GM18507 (cell line): ENCODE results near the gene LILRA2.
"Not testable (repeated sequence)": the region's sequence is repeated elsewhere in the genome, so short reads cannot be mapped to it uniquely, and the experiment has no call there.

ENCODE experiments used
- DNase-seq: peaks from one replicate; pipeline ENCODE4 v3.0.0; 2011; ENCODE audit warnings: low read depth; ENCODE audit not compliant: insufficient read length; ENCODE audit errors: extremely low spot score
- FAIRE-seq: peaks from 2 replicates; lab custom pipeline; 2011; peaks lifted over from hg19 to GRCh38; lab: Jason Lieb, UNC

Gene LILRA2

GRCh38 chr19:54563206-54563605 lies 10.4 kb upstream of the LILRA2 start:
- not testable (repeated sequence) for FAIRE-seq, DNase-seq

GRCh38 chr19:54570316-54570715 lies 3.3 kb upstream of the LILRA2 start:
- no peak for DNase-seq
- FAIRE-seq = no peak

GRCh38 chr19:54571715-54572615 lies 1.6 kb upstream of the LILRA2 start:
- FAIRE-seq, DNase-seq: not testable (repeated sequence)

GRCh38 chr19:54572696-54573311 lies 786 bp upstream of the LILRA2 start:
- DNase-seq (no peak), FAIRE-seq (peak; percentile 39)

GRCh38 chr19:54574051-54574450 lies 461 bp downstream of the LILRA2 start:
- DNase-seq (no peak), FAIRE-seq (no peak)

DNA sequence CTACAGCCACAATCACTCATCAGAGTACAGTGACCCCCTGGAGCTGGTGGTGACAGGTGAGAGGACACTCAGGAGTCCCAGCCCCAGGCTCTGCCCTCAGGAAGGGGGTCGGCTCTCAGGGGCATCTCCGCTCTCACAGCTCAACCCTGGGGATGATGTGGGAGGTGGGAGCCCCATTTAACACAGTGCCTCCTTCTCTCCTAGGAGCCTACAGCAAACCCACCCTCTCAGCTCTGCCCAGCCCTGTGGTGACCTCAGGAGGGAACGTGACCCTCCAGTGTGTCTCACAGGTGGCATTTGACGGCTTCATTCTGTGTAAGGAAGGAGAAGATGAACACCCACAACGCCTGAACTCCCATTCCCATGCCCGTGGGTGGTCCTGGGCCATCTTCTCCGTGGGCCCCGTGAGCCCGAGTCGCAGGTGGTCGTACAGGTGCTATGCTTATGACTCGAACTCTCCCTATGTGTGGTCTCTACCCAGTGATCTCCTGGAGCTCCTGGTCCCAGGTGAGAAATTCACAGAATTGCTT lies 1.0 kb downstream of the LILRA2 start:
- no peak for FAIRE-seq
- DNase-seq = no peak

- not testable (repeated sequence) for FAIRE-seq
Observed at GRCh38 chr19:54575205-54575604, 1.6 kb downstream of the LILRA2 start.

GRCh38 chr19:54576411-54576976 lies 2.9 kb downstream of the LILRA2 start:
- no peak for DNase-seq

More at GRCh38 chr19:54575205-54575604, 1.6 kb downstream of the LILRA2 start:
- not testable (repeated sequence) for DNase-seq

DNA sequence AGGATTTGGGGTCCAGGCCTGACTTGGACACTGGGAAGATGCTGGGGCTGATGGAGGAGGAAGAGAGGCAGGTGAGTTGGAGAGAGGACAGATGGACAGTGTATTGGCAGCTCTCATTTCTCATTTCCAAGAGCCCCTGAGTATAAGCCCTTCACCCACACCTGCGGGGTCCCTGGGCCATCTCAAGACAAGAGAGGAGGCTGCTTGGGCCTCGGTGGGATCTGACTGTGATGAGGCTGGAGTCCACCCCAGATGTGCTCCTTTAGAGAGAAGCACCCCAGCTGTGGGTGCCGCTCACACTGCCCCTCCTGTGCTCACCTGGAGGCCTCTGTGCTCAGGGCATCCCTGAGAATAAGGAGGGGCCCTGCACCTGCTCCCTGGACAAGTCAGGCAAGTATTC lies 3.7 kb downstream of the LILRA2 start:
- FAIRE-seq (no peak), DNase-seq (no peak)

More at GRCh38 chr19:54576411-54576976, 2.9 kb downstream of the LILRA2 start:
- FAIRE-seq = no peak

DNA sequence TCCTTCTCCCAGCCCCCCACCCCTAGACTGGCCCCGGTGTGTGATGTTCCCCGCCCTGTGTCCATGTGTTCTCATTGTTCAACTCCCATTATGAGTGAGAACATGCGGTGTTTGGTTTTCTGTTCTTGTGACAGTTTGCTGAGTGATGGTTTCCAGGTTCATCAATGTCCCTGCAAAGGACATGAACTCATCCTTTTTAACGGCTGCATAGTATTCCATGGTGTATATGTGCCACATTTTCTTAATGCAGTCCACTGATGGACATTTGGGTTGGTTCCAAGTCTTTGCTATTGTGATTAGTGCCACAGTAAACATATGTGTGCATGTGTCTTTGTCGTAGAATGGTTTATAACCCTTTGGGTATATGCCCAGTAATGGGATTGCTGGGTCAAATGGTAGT lies 4.7 kb downstream of the LILRA2 start:
- FAIRE-seq, DNase-seq: not testable (repeated sequence)

DNA sequence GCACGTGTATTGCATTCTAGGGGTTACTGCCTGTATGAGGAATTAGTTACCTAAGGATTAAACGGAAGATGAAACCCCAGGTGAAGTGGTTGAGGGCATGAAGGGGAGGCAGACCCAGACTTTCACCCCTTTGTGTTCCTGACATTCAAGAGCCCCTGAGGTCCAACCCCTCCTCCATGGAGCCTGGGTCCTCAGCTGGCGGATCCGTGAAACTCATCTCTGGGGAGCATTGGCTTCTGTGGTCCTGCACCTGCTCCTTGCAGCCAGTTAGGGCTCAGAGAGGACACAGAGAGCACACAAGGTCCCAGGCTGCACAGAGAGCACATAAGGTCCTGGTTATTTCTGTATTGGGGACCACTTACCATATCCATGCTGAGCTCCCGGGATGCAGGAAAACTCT lies 12.8 kb downstream of the LILRA2 start:
- FAIRE-seq (no peak), DNase-seq (no peak)

GRCh38 chr19:54587026-54587425 lies 13.4 kb downstream of the LILRA2 start:
- DNase-seq (no peak), FAIRE-seq (no peak)

DNA sequence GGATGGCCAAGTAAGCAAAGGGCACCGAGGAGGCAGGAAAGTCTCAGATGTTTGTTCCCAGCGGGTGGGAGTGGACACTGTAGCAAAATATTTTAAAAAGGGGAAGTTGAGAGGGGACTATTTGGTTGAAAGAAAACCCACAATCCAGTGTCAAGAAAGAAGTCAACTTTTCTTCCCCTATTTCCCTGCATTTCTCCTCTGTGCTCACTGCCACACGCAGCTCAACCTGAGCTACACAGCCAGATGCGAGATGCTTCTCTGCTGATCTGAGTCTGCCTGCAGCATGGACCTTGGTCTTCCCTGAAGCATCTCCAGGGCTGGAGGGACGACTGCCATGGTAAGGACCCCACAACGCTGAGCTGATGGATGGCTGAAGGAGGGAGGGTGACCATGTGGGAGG lies 19.9 kb downstream of the LILRA2 start, which contains the start of gene LILRA1:
TSS of gene LILRA1 (plus strand) at position 188 of the 400 bp plus-strand sequence. CDS start 613 bp downstream, outside the sequence.
- not testable (repeated sequence) for DNase-seq
- FAIRE-seq = peak; percentile 52

- DNase-seq, FAIRE-seq: not testable (repeated sequence)
Observed at GRCh38 chr19:54593931-54594626, 20.5 kb downstream of the LILRA2 start.

DNA sequence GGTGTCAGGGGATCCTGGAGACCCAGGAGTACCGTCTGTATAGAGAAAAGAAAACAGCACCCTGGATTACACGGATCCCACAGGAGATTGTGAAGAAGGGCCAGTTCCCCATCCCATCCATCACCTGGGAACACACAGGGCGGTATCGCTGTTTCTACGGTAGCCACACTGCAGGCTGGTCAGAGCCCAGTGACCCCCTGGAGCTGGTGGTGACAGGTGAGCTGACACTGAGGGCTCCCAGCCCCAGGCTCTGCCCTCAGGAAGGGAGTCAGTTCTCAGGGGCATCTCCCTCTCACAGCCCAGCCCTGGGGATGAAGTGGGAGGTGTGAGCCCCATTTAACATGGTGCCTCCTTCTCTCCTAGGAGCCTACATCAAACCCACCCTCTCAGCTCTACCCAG lies 21.1 kb downstream of the LILRA2 start:
- FAIRE-seq (no peak), DNase-seq (no peak)

GRCh38 chr19:54595680-54596436 lies 22.3 kb downstream of the LILRA2 start:
- DNase-seq, FAIRE-seq: not testable (repeated sequence)

GRCh38 chr19:54600212-54600611 lies 26.6 kb downstream of the LILRA2 start:
- DNase-seq (no peak), FAIRE-seq (no peak)

GRCh38 chr19:54606230-54606629 lies 32.6 kb downstream of the LILRA2 start:
- FAIRE-seq (no peak), DNase-seq (no peak)
